Thyroid gland (tissue), 4 donors: Measurements from ENCODE around the gene WASF2. TPM values are rescaled to one million over a fixed set of nuclear protein-coding genes. Genes with fewer than 3 reads are reported as not detected.

Source experiments
- DNase-seq, 2 donors: peaks; one replicate each; pipeline ENCODE4 v3.0.0-alpha.2; 2019
- H3K27ac ChIP-seq, 3 donors: fragments of 200-600 bp; sonication (generic); 1 replicate in 2 of 3; 2 replicates in 1 of 3; pipeline ENCODE4 v1.5.1; 2016 to 2019; ENCODE audit warnings: mild to moderate bottlenecking in 1 of 3, moderate library complexity in 1 of 3
- H3K27me3 ChIP-seq: fragments of 200-600 bp; sonication (generic); one replicate; pipeline ENCODE4 v1.5.1; 2019
- H3K36me3 ChIP-seq, 2 donors: fragments of 200-600 bp; sonication (generic); one replicate each; pipeline ENCODE4 v1.5.1; 2016 to 2019
- H3K4me1 ChIP-seq, 2 donors: fragments of 200-600 bp; sonication (generic); one replicate each; pipeline ENCODE4 v1.5.1; 2017 to 2019
- H3K4me3 ChIP-seq, 3 donors: fragments of 200-600 bp; sonication (generic); replicated peaks in 1 of 3; 1 replicate in 2 of 3; 2 replicates in 1 of 3; pipeline ENCODE4 v1.5.1; 2016; ENCODE audit warnings: mild to moderate bottlenecking in 1 of 3
- H3K9me3 ChIP-seq: fragments of 200-600 bp; sonication (generic); one replicate; pipeline ENCODE4 v1.5.1; 2017
- CTCF ChIP-seq, 6 experiments: fragments of 200-600 bp in 3 of 6; fragments of 450-650 bp in 3 of 6; sonication (generic) in 3 of 6; IDR thresholded peaks; one replicate each; pipeline ENCODE4 v1.5.1; 2016 to 2019; ENCODE audit warnings: antibody characterized with exemption in 6 of 6, mild to moderate bottlenecking in 2 of 6, inconsistent platforms in 1 of 6, moderate library complexity in 1 of 6
- POLR2A ChIP-seq, 2 donors: fragments of 450-650 bp; IDR thresholded peaks; one replicate each; pipeline ENCODE4 v1.6.1; 2017; ENCODE audit warnings: antibody characterized with exemption in 2 of 2, mild to moderate bottlenecking in 2 of 2, moderate library complexity in 1 of 2
- WGBS, 2 donors: methylation state at CpG; one replicate each; pipeline ENCODE4 v1.1.5; 2017; 5-methylcytosine and 5-hydroxymethylcytosine counted together
- intact Hi-C: fragments of 100-400 bp; cut with DNase I; formaldehyde crosslinking; loops from one replicate; pipeline ENCODE4 v1.15.1; 2023
- total RNA-seq, 4 donors: library from RNA; depleted of rRNA; stranded (reverse); fragments of >200 nt; gene quantifications; one replicate each; pipeline ENCODE4 v1.2.3, GENCODE V29; 2016

The WASF2 gene
- total RNA-seq, 4 donors from 2014 or later: 38.3 to 47.7 (median 46.7) TPM

GRCh38 chr1:27358038-27358927 is 131.7 kb downstream of the WASF2 start:
- Histone ChIP-seq H3K36me3 (peaks cover 28 to 48% of the 10 kb centered on the region in 2 donors), H3K27ac (no peak overlapping the region), H3K4me3 (no peak overlapping the region), H3K27me3 (no peaks in the 10 kb centered on the region), H3K4me1 (no peaks in the 10 kb centered on the region), H3K9me3 (no peaks in the 10 kb centered on the region)
- TF ChIP-seq CTCF (IDR thresholded peaks at IDR 0.05) (no peak), POLR2A (IDR thresholded peaks at IDR 0.05) (no peak)
- intact Hi-C loops: loop anchor here (5.0 kb wide), 1 partner anchor 34 kb away; the partner anchor contains the start of gene GPR3
- WGBS, 2 donors: 95 to 96% methylated on average over 14 to 21 of the region's 21 CpGs
- DNase-seq: no peak

DNA sequence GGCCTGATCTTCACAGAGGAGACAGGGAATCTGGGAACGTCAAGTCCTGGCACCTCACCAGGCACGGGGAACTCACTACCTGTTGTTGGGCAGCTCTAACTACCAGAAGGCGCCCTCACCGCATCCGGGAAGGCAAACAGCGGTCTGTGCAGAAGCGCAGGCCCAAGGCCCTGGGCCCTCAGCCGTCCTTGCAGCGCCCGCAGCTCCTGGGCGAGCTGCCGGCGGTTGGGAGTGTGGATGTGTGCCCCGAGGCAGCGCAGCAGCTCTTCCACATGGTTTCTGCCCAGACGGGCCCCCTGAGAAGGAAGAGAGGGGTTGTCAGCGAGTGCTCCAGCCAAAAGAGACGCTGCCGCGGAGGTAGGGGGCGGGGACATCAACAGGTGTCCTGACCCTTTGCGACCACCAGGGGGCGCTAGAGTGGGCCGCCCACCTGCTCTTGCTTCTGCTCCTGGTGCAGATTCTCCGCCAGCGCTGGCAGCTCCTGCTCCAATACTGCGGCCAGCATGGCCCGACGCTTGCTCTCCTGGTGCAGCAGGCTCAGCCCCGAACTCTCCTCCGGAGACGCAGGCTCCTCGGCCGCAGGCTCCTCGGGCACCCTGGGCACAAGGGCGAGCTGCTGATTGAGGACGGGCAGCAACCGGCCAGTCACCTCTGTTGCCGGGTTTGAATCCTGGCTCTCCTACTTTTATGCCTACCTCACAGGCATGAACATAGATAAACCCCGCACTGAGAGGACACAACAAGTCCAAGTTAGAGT is 132.5 kb downstream of the WASF2 start:
- no peaks in the 10 kb centered on the region for H3K9me3 ChIP-seq
- intact Hi-C loops: loop anchor here (5.0 kb wide), 1 partner anchor 35 kb away; the partner anchor contains the start of gene GPR3
- H3K27ac ChIP-seq: no peak overlapping the region
- no peak for TF ChIP-seq POLR2A (IDR thresholded peaks at IDR 0.05)
- peak; percentile 88 to 100 (median 94) for TF ChIP-seq CTCF (IDR thresholded peaks at IDR 0.05)
- WGBS, 2 donors: 43 to 51% methylated on average over 17 to 22 of the region's 40 CpGs
- peaks cover 24 to 39% of the 10 kb centered on the region in 2 donors for H3K36me3 ChIP-seq
- no peaks in the 10 kb centered on the region for H3K27me3 ChIP-seq
- H3K4me3 ChIP-seq: no peak overlapping the region
- peak; percentile 69 to 71 for DNase-seq
- H3K4me1 ChIP-seq: no peaks in the 10 kb centered on the region

- no peaks in the 10 kb centered on the region for H3K9me3 ChIP-seq
- no peak overlapping the region for H3K27ac ChIP-seq
- no peaks in the 10 kb centered on the region for H3K4me1 ChIP-seq
- intact Hi-C loops: loop anchor here (5.0 kb wide), 1 partner anchor 36 kb away; the partner anchor contains the start of gene GPR3
- H3K36me3 ChIP-seq: peaks cover 18 to 32% of the 10 kb centered on the region in 2 donors
- TF ChIP-seq CTCF (IDR thresholded peaks at IDR 0.05): no peak
- TF ChIP-seq POLR2A (IDR thresholded peaks at IDR 0.05): no peak
- no peak for DNase-seq
- no peak overlapping the region for H3K4me3 ChIP-seq
- no peaks in the 10 kb centered on the region for H3K27me3 ChIP-seq
- WGBS, 2 donors: 76 to 77% methylated on average over 21 to 25 of the region's 37 CpGs
Observed at GRCh38 chr1:27356619-27357280, 133.2 kb downstream of the WASF2 start.

- TF ChIP-seq POLR2A (IDR thresholded peaks at IDR 0.05) (no peak), CTCF (IDR thresholded peaks at IDR 0.05) (no peak)
- Histone ChIP-seq H3K4me3 (no peak overlapping the region), H3K36me3 (peaks cover 16 to 27% of the 10 kb centered on the region in 2 donors), H3K9me3 (no peaks in the 10 kb centered on the region), H3K4me1 (peaks cover 0 to 4% of the 10 kb centered on the region in 2 donors), H3K27me3 (no peaks in the 10 kb centered on the region), H3K27ac (no peak overlapping the region)
- no peak for DNase-seq
- WGBS, 2 donors: 89 to 97% methylated on average over 10 to 11 of the region's 13 CpGs
- intact Hi-C loops: loop anchor here (5.0 kb wide), 1 partner anchor 36 kb away; the partner anchor contains the start of gene GPR3
Observed at GRCh38 chr1:27356277-27356618, 133.7 kb downstream of the WASF2 start.
